Astrocyte (in vitro differentiated cells and primary cell): ENCODE results near the gene RCVRN.

Experiments used
- CTCF ChIP-seq: IDR thresholded peaks from 2 replicates; pipeline ENCODE4 v1.5.1; 2011; ENCODE audit warnings: low read depth, mild to moderate bottlenecking, inconsistent platforms, low read length, moderate library complexity; ENCODE audit not compliant: insufficient read depth
- EZH2 ChIP-seq: IDR thresholded peaks from 2 replicates; pipeline ENCODE4 v1.6.1; 2012; ENCODE audit warnings: mild to moderate bottlenecking, low read length, inconsistent platforms; ENCODE audit not compliant: insufficient read depth

- TF ChIP-seq CTCF = no peak
- TF ChIP-seq EZH2 = no peak
These were observed 42.1 kb downstream of the RCVRN start for GRCh38 chr17:9862949-9863348.
